HL-60 (cell line): Measurements from ENCODE around the gene TPMT.

Experiments
- GABPA ChIP-seq: IDR thresholded peaks from 2 replicates; pipeline ENCODE4 v1.6.1; 2012; ENCODE audit warnings: low read depth
- POLR2AphosphoS5 ChIP-seq: IDR thresholded peaks from 2 replicates; pipeline ENCODE4 v1.6.1; 2012; ENCODE audit warnings: low read depth
- SPI1 ChIP-seq: IDR thresholded peaks from 2 replicates; pipeline ENCODE4 v1.6.1; 2012; ENCODE audit warnings: low read depth, mild to moderate bottlenecking, borderline replicate concordance
- TF ChIP-seq, protein P1 (sequence below): IDR thresholded peaks from one replicate; pipeline ENCODE4 v1.5.1; 2011; ENCODE audit warnings: low read length, control low read depth, inconsistent platforms; ENCODE audit not compliant: insufficient read depth
- TF ChIP-seq, protein P2 (sequence below): IDR thresholded peaks from 2 replicates; pipeline ENCODE4 v1.6.1; 2012; ENCODE audit warnings: low read depth; ENCODE audit not compliant: insufficient replicate concordance

DNA sequence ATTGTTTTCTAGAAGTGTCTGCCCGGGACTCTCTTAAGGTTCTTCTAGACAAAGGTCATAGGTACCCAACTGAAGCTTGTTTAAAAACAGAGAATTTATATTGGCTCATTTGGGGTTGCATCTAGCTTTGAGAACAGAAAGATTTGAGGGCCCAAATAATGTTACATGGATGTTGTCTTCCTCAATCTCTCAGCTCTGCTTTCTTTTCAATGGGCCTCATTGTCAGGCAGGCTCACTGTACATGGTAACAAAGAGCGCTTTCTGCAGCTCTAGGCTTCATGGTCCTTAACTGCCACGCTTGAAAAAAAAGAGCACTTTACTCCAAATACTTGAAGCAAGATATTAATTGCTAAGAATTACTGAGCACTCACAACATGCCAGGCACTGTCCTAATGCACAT, 54.6 kb downstream of the TPMT start:
- no peak for TF ChIP-seq GABPA
- TF ChIP-seq, protein P1, sequence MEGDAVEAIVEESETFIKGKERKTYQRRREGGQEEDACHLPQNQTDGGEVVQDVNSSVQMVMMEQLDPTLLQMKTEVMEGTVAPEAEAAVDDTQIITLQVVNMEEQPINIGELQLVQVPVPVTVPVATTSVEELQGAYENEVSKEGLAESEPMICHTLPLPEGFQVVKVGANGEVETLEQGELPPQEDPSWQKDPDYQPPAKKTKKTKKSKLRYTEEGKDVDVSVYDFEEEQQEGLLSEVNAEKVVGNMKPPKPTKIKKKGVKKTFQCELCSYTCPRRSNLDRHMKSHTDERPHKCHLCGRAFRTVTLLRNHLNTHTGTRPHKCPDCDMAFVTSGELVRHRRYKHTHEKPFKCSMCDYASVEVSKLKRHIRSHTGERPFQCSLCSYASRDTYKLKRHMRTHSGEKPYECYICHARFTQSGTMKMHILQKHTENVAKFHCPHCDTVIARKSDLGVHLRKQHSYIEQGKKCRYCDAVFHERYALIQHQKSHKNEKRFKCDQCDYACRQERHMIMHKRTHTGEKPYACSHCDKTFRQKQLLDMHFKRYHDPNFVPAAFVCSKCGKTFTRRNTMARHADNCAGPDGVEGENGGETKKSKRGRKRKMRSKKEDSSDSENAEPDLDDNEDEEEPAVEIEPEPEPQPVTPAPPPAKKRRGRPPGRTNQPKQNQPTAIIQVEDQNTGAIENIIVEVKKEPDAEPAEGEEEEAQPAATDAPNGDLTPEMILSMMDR: no peak
- TF ChIP-seq POLR2AphosphoS5: no peak
- TF ChIP-seq, protein P2, sequence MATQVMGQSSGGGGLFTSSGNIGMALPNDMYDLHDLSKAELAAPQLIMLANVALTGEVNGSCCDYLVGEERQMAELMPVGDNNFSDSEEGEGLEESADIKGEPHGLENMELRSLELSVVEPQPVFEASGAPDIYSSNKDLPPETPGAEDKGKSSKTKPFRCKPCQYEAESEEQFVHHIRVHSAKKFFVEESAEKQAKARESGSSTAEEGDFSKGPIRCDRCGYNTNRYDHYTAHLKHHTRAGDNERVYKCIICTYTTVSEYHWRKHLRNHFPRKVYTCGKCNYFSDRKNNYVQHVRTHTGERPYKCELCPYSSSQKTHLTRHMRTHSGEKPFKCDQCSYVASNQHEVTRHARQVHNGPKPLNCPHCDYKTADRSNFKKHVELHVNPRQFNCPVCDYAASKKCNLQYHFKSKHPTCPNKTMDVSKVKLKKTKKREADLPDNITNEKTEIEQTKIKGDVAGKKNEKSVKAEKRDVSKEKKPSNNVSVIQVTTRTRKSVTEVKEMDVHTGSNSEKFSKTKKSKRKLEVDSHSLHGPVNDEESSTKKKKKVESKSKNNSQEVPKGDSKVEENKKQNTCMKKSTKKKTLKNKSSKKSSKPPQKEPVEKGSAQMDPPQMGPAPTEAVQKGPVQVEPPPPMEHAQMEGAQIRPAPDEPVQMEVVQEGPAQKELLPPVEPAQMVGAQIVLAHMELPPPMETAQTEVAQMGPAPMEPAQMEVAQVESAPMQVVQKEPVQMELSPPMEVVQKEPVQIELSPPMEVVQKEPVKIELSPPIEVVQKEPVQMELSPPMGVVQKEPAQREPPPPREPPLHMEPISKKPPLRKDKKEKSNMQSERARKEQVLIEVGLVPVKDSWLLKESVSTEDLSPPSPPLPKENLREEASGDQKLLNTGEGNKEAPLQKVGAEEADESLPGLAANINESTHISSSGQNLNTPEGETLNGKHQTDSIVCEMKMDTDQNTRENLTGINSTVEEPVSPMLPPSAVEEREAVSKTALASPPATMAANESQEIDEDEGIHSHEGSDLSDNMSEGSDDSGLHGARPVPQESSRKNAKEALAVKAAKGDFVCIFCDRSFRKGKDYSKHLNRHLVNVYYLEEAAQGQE: no peak
- TF ChIP-seq SPI1: no peak
